ENCODE results near the gene CEP128.

The CEP128 gene

DNA sequence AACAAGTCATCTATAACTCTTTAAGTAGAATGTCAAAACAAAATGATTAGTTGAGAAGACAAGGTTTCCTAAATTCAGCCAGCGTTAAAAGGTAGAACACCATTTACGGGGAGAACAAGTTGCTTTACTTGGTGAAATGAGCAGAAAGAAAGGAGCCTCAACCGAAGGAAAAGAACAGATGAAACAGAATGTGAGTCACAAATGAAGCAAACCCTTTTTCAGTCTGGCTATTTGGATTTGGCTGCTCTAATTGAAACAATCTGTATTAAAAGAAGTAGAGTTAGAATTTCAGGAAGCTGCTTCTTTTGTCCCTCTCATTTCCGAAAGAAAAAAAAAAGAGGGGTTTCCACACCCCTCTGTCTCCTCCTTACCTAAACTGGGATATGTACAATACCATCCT is 34.6 kb downstream of the CEP128 start:
- TF ChIP-seq, protein P1, sequence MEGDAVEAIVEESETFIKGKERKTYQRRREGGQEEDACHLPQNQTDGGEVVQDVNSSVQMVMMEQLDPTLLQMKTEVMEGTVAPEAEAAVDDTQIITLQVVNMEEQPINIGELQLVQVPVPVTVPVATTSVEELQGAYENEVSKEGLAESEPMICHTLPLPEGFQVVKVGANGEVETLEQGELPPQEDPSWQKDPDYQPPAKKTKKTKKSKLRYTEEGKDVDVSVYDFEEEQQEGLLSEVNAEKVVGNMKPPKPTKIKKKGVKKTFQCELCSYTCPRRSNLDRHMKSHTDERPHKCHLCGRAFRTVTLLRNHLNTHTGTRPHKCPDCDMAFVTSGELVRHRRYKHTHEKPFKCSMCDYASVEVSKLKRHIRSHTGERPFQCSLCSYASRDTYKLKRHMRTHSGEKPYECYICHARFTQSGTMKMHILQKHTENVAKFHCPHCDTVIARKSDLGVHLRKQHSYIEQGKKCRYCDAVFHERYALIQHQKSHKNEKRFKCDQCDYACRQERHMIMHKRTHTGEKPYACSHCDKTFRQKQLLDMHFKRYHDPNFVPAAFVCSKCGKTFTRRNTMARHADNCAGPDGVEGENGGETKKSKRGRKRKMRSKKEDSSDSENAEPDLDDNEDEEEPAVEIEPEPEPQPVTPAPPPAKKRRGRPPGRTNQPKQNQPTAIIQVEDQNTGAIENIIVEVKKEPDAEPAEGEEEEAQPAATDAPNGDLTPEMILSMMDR (IDR thresholded peaks at IDR 0.05; ENCODE audit: low read depth, low read length): no peak
- DNase-seq (ENCODE audit: low read depth in 2 of 2): peak in 1 of 2 donors; percentile 5
- H3K4me3 ChIP-seq (replicated peaks in 1 of 2; ENCODE audit: low read depth in 2 of 2, low read length in 2 of 2): no peak overlapping the region

DNA sequence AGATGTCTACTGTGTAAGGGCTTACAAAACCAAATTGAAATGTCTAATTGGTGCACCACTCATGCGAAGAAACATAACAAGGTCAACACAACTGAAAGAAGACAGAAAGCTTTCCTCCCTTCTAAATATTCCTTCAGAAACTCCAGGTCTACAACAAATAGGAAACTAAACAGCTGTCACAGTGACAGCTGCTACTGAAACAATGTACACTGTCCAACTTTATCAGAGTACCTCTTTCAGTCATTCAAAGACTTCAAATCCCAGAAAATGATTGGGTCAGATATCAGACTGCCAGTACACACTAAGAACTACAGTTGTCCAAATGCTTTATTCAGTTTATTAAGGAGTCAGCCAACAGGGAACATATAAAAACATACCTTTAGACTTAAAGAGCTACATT is 35.2 kb downstream of the CEP128 start:
- TF ChIP-seq, protein P1 (IDR thresholded peaks at IDR 0.05; ENCODE audit: low read depth, low read length): no peak
- H3K4me3 ChIP-seq (replicated peaks in 1 of 2; ENCODE audit: low read depth in 2 of 2, low read length in 2 of 2): no peak overlapping the region
- DNase-seq (ENCODE audit: low read depth in 2 of 2): no peak

DNA sequence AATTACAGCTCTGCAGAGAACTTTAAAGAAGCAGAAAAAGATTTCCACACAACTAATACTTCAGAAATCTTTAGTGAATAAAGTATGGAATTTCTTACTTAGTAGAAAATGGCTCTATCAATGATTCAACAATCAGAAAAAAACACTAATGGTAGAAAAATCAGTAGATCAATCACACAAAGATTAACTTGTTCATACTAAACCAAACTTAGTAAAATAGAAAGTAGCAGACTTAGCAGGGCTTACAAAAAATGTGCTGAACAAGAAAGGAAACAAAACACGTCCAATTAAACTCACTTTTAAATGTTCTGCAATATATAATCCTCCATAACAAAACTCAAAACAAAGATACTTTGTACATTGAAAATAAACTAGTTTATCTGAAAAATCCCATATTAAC is 38.9 kb downstream of the CEP128 start:
- DNase-seq (ENCODE audit: low read depth in 2 of 2): no peak
- H3K4me3 ChIP-seq (replicated peaks in 1 of 2; ENCODE audit: low read depth in 2 of 2, low read length in 2 of 2): no peak overlapping the region

DNA sequence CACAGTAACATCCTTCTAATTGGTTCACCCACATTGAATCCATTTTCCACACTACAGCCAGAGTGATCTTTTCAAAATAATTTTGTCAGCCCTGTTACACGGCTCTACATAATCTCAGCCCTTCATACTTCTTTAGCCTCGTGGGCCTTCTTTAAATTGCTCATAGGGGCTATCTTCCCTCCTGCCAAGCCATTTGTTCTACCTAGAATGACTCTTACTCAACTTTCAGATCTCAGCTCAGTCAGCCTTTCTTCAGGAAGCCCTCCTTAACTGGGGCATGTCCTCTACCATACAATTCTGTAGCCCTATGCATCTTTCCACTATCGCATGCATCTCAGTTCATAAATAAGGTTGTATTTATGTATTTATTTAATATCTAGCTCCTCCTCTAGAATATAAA is 39.7 kb downstream of the CEP128 start:
- TF ChIP-seq, protein P1 (IDR thresholded peaks at IDR 0.05; ENCODE audit: low read depth, low read length): no peak
- no peak for DNase-seq (ENCODE audit: low read depth in 2 of 2)
- H3K4me3 ChIP-seq (replicated peaks in 1 of 2; ENCODE audit: low read depth in 2 of 2, low read length in 2 of 2): no peak overlapping the region

More for the DNA sequence above, 38.9 kb downstream of the CEP128 start:
- TF ChIP-seq, protein P1 (IDR thresholded peaks at IDR 0.05; ENCODE audit: low read depth, low read length): no peak

DNA sequence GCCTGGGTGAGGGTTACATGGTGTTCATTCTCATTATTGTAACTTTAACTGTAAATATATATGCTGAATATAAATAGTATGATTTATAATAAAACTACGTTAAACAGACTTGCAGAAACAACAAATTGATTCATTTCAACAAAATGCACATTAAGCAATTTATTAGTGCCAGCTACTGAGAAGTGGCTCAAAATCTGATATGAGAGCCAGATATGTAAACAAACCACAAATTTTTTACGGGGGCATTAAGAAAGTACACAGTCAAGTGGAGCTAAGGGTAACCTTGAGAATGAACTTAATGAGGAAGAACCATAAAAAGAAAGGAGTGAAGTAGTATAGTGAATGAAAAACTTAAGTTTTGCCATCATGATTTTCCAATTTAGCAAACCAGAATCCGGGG is 40.3 kb downstream of the CEP128 start:
- TF ChIP-seq, protein P1 (IDR thresholded peaks at IDR 0.05; ENCODE audit: low read depth, low read length): no peak
- no peak for DNase-seq (ENCODE audit: low read depth in 2 of 2)

DNA sequence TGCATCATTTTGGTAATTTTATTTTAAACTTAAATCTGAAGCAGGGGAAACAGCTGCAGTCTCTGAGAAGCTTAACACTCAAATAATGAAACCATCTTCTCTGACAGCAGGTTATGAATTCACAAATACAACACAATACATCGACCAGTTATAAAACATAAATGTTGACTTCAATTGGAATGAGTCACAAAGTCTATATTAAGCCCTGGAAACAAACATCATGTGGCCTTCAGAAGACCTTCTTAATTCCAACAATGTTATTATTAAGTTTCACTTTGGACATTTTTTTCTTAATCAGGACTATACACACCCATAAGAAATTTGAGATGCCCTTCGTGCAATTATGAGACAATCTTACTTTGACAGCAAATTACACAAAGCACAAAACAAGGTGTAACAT is 68.9 kb downstream of the CEP128 start:
- H3K4me3 ChIP-seq (replicated peaks in 1 of 2; ENCODE audit: low read depth in 2 of 2, low read length in 2 of 2): no peak overlapping the region
- DNase-seq (ENCODE audit: low read depth in 2 of 2): peak in 1 of 2 donors; percentile 16
- TF ChIP-seq, protein P1 (IDR thresholded peaks at IDR 0.05; ENCODE audit: low read depth, low read length): no peak

More for the DNA sequence above, 40.3 kb downstream of the CEP128 start:
- no peak overlapping the region for H3K4me3 ChIP-seq (replicated peaks in 1 of 2; ENCODE audit: low read depth in 2 of 2, low read length in 2 of 2)

DNA sequence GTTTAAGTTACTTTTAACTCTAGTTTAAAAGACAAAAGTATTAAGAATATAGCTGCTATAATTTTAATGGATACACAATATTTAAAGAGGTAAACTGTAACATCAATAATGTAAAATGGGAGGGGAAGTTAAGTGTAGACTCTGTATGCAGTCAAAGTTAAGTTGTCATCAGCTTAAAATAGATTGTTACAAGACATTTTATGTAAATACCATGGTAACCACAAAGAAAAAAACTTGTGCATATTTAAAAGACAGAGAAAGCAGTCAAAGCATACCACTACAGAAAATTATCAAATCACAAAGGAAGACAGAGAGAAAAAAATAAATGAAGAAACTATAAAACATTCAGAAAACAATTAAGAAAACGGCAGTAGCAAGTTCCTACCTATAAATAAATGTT is 73.3 kb downstream of the CEP128 start:
- DNase-seq (ENCODE audit: low read depth in 2 of 2): no peak
- no peak overlapping the region for H3K4me3 ChIP-seq (replicated peaks in 1 of 2; ENCODE audit: low read depth in 2 of 2, low read length in 2 of 2)
- TF ChIP-seq, protein P1 (IDR thresholded peaks at IDR 0.05; ENCODE audit: low read depth, low read length): no peak

Data from cardiac fibroblast (primary cell).